HG03342 (cell line): ENCODE measurements around the gene SEMA7A.

ENCODE experiments used
- ATAC-seq: cut with Tn5 transposase; IDR thresholded peaks from one replicate; pipeline ENCODE4 v1.9.1; 2021; ENCODE audit warnings: mild to moderate bottlenecking, moderate library complexity; ENCODE audit not compliant: unreplicated experiment

SEMA7A gene

DNA sequence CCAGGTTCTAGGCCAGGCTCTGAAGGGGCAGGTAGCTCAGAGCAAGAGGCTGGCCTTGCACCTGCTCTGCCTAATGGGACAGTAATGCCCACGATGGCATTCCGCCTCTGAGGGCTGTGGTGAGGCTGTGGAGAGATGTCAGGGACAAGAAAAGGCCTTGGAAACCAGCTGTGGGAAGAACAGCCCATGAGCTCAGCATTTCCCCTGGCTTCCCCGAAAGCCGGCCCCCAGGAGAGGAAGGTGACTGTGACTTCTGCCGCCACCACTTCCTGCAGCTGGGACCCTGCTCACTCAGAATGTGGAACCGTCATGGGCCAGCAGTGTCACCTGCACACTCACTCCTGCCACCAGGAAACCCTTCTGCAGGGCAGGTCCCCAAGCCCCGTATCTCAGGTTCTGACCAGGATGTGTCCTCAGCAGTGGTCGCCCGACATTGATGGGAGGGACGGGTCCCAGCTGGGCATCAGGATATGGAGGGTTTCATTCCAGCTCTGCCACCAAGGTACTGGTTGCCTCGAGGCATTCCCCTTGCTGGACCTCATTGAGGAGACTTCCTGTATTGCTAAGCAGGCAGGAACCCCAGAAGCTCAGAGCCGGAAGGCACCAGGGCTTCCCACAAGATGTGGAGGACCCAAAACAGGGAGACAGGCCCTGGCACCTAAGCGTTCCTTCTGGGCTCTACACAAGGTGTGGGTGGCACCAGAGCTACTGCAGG is 30.7 kb downstream of the SEMA7A start:
- ATAC-seq, result no peak

- ATAC-seq, result no peak
Measured at GRCh38 chr15:74402337-74402841, 31.4 kb downstream of the SEMA7A start.

DNA sequence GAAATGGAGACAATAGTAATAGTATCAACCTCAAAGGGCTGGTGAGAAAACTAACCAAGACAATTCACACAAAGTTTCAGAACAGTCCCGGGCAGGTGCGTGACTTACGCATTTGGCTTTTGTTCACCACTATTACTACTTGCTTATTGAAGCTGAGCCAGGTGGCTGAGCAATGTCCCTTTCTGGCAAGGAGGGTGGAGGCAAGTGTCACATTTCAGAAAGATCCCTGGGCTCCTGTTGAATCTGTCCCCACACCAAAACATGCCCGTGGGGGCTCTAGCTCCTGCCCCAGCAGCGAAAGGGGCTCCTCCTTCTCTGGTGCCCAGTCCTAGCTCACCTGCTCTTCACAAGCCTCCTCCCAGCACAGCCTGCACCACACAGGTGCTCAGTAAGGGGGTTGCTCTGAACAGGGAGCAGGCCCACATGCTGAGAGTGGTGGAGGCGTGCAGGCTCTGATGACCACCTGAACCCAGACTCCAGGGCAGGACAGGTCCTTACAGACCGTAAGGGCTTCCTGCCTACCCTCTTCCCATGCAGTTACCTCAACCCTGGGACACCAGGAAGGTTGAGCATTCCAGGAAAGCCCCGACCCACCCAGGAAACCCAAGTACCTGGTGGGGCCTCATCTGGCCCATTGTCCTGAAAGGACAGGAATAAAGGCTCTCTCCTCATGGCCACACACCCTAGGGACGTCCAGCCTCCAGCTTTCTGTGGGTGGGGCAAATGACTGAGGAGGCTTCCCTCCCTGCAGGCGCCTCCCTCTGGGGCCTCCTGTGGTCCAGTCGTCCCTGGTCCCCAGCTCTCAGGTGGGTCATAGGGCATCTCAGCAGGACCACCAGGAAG is 32.6 kb downstream of the SEMA7A start:
- no peak for ATAC-seq

DNA sequence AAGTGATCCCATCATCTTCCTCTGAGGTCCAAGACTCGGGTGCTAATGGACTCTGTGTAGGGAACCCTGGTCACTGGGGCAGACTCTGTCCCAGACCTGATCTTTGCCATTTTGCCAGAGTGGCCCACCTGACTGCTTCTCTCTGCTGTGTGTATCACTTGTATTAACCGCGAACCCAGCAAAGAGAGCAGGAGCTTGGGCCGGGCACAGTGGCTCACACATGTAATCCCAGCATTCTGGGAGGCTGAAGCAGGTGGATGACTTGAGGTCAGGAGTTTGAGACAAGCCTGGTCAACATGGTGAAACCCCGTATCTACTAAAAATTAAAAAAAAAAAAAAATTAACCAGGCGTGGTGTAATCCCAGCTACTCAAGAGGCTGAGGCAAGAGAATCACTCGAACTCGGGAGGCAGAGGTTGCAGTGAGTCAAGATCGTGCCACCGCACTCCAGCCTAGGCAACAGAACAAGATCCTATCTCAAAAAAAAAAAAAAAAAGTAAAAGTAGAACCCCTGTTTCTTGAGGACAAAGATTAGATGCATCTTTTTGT is 33.4 kb downstream of the SEMA7A start:
- ATAC-seq, result no peak

- no peak for ATAC-seq
Measured at GRCh38 chr15:74399511-74400312, 34.0 kb downstream of the SEMA7A start.

DNA sequence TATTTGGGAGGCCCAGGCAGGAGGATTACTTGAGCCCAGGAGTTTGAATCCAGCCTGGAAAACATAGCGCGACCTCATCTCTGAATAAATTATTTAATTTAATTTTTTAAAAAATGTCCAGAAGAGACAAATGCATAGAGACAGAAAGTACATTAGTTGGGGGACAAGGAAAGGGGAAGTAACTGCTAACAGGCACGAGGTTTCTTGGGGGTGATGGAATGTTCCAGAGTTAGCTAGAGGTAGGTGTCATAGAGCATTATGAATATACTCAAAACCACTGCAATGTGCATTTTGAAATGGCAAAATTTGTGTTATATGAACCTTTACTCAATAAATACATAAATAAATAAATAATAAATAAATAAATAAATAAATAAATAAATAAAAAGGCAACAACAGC is 34.7 kb downstream of the SEMA7A start:
- no peak for ATAC-seq

GRCh38 chr15:74398183-74398582 is 35.6 kb downstream of the SEMA7A start:
- no peak for ATAC-seq

- no peak for ATAC-seq
Measured at GRCh38 chr15:74397239-74398068, 36.3 kb downstream of the SEMA7A start.

GRCh38 chr15:74396445-74397238 is 37.1 kb downstream of the SEMA7A start:
- ATAC-seq, result peak; percentile 30

DNA sequence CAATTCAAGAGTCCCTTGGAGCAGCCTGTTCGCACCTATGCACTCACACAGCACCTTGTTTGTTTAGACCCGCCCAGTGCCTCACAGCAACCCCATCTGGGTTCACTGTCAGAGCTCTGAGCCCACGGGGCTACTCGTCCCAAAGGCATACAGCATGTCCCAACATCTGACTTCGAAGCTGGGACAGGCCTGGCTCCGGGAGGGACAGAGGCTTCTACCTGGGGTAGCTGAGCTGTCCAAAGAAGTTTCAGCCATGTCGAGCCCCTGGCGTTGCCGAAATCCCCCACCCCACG is 37.7 kb downstream of the SEMA7A start:
- ATAC-seq, result no peak

DNA sequence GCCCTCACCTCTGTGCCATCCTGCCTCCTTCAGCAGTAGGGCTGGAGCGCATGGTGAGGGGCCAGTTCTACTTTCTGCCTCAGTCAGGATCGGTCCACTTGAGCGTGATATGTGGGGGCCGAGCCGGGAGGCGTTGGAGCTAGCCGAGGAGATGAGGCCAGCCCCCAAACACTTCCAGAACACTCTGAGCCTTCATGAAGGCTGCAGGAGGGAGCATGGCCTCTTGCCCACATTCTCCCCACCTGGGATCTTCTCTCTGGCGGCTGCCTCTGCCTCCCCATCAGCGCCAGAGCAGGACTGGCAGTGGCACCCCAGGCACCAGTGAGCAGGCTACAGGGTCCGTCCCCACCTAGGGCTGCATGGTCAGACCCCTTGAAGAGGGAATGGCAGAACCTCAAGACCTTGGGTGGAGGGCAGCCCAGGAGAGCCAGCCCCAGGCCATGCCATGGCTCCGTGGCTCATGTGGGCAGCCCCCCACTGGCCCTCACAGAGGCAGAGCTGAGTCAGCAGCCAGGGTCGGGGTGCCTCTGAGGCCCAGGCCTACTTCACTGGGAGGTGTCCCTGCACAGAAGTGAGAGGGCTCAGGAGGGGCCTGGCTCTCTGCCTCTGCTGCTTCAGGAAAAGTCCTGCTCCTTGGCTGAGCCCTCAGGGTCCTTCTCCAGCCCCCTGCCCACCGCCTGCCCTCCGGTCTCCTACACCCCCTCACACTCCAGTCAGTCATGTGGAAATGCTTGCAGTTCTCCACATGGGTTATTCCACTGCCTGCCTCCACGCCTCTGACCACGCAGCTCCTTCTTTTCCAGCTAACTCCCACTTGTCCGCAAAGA is 38.2 kb downstream of the SEMA7A start:
- ATAC-seq, result no peak

DNA sequence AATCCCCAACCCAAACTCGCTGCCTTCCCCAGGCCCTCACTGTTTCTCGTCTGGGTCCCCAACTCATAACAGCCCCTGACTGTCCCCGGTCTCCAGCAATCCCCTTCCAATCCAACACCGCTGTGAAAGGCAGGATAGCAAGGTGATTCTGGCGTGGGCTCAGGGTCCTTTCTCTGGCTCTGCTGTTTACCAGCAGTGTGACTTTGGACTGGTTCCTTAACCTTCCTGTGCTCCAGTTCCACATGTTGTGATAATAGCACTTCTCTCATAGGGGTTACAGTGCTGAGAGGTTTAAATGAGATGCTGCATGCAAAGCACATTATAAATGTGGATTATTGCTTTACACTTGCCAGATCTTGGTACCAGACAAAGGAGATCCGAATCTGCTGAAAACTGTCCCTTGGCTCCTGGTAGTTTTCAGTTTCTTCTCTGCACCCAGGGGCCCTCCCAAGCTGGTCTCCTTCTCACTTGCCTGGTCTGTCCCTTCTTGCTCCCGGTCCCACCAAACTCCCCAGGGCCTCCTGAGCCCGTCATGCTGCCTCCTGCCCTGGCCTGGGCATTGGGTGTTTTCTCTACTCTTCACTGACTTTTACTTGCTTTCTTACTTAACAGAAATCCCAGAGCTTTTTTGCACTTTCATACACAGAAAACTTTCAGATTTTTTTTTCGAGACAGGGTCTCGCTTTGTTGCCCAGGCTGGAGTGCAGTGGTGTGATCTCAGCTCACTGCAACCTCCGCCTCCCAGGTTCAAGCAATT is 39.5 kb downstream of the SEMA7A start:
- ATAC-seq, result no peak

- no peak for ATAC-seq
Measured at GRCh38 chr15:74393423-74393822, 40.3 kb downstream of the SEMA7A start.

DNA sequence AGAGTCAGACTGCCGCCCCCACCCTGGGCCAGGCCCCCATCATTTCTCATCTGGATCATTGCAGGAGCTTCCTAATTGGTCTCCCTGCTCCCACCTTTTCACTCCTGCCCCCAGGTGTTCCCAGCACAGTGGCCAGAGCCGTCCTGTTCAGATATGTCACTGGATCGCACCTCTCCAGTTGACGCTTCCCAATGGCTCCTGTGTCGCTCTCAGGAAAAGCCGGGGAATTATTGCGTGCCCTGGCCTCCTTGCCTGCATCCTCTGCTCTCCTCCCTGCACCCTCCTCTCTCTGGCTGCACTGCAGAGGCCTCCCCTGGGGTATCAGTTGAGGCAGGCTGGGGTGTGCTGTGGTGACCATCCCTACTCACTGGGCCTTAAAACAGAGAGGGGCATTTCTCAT is 40.9 kb downstream of the SEMA7A start:
- no peak for ATAC-seq

- no peak for ATAC-seq
Measured at GRCh38 chr15:74392451-74392830, 41.3 kb downstream of the SEMA7A start.

- ATAC-seq, result no peak
Measured at GRCh38 chr15:74391582-74392450, 41.9 kb downstream of the SEMA7A start.

DNA sequence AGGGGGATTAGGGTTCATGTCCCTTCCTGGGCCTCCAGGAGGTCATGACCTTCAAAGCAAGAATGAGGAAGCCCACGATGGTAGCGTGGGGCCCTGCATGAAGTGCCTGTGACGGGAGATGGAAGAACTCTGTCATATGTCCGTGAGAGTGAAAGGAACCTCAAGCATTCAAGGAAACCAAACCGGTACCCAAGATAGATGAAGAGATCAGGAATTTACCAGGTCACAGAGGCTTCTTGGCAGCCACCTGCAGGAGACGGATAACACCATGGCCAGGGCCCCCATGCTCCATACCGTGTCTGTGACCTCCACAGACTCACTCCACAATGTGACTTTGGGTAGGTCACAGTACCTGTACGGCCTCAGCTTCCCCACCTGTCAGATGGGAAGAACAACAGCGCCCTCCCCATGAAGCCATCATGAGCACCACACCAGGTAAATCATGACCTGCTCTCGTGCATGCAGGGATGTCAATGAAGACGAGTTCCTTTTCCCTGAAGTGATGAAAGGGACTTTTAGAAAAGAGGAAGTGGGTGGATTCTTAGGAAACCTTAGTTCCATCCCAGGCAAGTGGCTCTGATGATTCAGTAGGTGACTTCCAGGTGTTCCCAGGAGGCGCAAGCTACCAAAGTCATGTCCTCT is 43.0 kb downstream of the SEMA7A start:
- no peak for ATAC-seq
